ENCODE results near the gene HIPK1. TPM values are rescaled to one million over a fixed set of nuclear protein-coding genes. Genes with fewer than 3 reads are reported as not detected.

Gene HIPK1
- total RNA-seq, 1 experiment from 2014 or later, result 48.2 TPM

DNA sequence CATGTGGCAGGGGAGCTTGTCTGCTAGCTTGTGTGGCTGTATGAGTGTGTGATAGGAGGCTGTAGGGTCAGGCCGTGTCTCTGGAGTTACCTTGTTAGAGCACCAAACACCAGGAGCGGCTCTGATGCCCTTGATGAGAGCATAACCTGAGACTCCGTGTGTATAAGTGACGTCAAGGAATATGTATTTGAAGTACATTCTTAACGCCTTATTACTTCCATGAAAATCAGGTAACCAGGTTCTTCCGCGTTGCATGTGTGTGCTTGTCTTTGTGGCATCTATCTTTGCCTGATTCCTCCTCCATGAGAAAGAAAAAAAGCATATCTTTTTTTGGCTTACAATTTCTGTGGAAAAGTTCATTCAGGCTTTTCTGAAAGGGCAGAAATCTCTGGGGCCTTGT is 54.7 kb downstream of the HIPK1 start:
- no peak overlapping the region for H3K4me3 Mint-ChIP-seq (ENCODE audit: unreplicated experiment)
- intact Hi-C loops (cut with micrococcal nuclease; ENCODE audit: unreplicated experiment), result no loop called here
- POLR2A ChIA-PET, result no interaction called here
- TF ChIP-seq CTCF (IDR thresholded peaks at IDR 0.05; ENCODE audit: insufficient read depth in 1 of 2, low read depth in 1 of 2, low read length in 1 of 2, severe bottlenecking in 1 of 2, unreplicated experiment in 1 of 2), result no peak
- no peaks in the 10 kb centered on the region for H3K36me3 Mint-ChIP-seq (ENCODE audit: insufficient read depth, unreplicated experiment)
- H3K4me1 Mint-ChIP-seq (ENCODE audit: low read depth, unreplicated experiment), result no peaks in the 10 kb centered on the region
- Histone ChIP-seq H3K4me1 (peaks cover 12% of the 10 kb centered on the region), H3K9me3 (no peaks in the 10 kb centered on the region), H3K36me3 (ENCODE audit: control insufficient read depth, insufficient read depth, low read length) (no peaks in the 10 kb centered on the region), H3K27me3 (replicated peaks; ENCODE audit: control insufficient read depth, insufficient read depth, low read length) (no peaks in the 10 kb centered on the region), H3K4me3 (ENCODE audit: low read depth, low read length) (no peak overlapping the region)
- CTCF ChIA-PET, result no interaction called here
- no TSS peak for BruUV-seq (replicated peaks)
- no peak for DNase-seq
- H3K27me3 Mint-ChIP-seq (ENCODE audit: insufficient read depth, unreplicated experiment), result no peaks in the 10 kb centered on the region
- no peak overlapping the region for H3K27ac Mint-ChIP-seq (ENCODE audit: unreplicated experiment)
- H3K9me3 Mint-ChIP-seq (ENCODE audit: unreplicated experiment), result peaks cover 21% of the 10 kb centered on the region

DNA sequence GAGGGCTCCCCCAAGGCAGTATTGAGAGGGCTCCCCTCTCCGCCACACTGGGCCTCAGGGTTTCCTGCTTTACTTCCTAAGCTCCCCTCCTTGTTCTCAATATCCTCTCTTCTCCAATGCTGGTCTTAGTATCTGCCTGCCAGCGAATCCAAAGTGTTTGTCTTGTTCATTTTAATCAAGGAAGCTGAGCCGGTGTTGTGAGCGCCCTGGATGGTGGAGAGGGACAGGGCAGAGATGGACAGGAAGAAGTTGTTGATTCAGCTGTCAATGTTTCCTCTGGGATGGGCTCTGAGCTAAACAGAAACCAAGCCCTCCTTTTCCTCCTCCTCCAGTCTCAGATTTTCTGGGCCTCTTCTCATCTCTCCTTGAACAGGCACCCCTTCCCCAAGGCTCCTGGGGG is 55.6 kb downstream of the HIPK1 start:
- POLR2A ChIA-PET, result no interaction called here
- BruUV-seq (replicated peaks), result no TSS peak
- no peaks in the 10 kb centered on the region for H3K36me3 Mint-ChIP-seq (ENCODE audit: insufficient read depth, unreplicated experiment)

GRCh38 chr1:113986802-113987201 is 57.7 kb downstream of the HIPK1 start:
- no TSS peak for BruUV-seq (replicated peaks)
- H3K4me3 ChIP-seq (ENCODE audit: low read depth, low read length), result no peak overlapping the region
- no peaks in the 10 kb centered on the region for H3K36me3 Mint-ChIP-seq (ENCODE audit: insufficient read depth, unreplicated experiment)
- no peaks in the 10 kb centered on the region for H3K4me1 Mint-ChIP-seq (ENCODE audit: low read depth, unreplicated experiment)
- no peaks in the 10 kb centered on the region for H3K27me3 Mint-ChIP-seq (ENCODE audit: insufficient read depth, unreplicated experiment)
- no peaks in the 10 kb centered on the region for H3K36me3 ChIP-seq (ENCODE audit: control insufficient read depth, insufficient read depth, low read length)
- no peaks in the 10 kb centered on the region for H3K9me3 ChIP-seq
- H3K4me3 Mint-ChIP-seq (ENCODE audit: unreplicated experiment), result no peak overlapping the region
- ChIA-PET POLR2A (no interaction called here), CTCF (no interaction called here)
- no peak overlapping the region for H3K27ac Mint-ChIP-seq (ENCODE audit: unreplicated experiment)
- no peak for DNase-seq
- TF ChIP-seq CTCF (IDR thresholded peaks at IDR 0.05; ENCODE audit: insufficient read depth in 1 of 2, low read depth in 1 of 2, low read length in 1 of 2, severe bottlenecking in 1 of 2, unreplicated experiment in 1 of 2), result no peak
- H3K27me3 ChIP-seq (replicated peaks; ENCODE audit: control insufficient read depth, insufficient read depth, low read length), result no peaks in the 10 kb centered on the region
- H3K4me1 ChIP-seq, result no peaks in the 10 kb centered on the region
- peaks cover 15% of the 10 kb centered on the region for H3K9me3 Mint-ChIP-seq (ENCODE audit: unreplicated experiment)
- intact Hi-C loops (cut with micrococcal nuclease; ENCODE audit: unreplicated experiment), result no loop called here

More for the DNA sequence above, 55.6 kb downstream of the HIPK1 start:
- CTCF ChIA-PET, result no interaction called here
- Histone ChIP-seq H3K36me3 (ENCODE audit: control insufficient read depth, insufficient read depth, low read length) (no peaks in the 10 kb centered on the region), H3K4me1 (peaks cover 3% of the 10 kb centered on the region), H3K9me3 (no peaks in the 10 kb centered on the region), H3K4me3 (ENCODE audit: low read depth, low read length) (no peak overlapping the region), H3K27me3 (replicated peaks; ENCODE audit: control insufficient read depth, insufficient read depth, low read length) (no peaks in the 10 kb centered on the region)
- Mint-ChIP-seq H3K27ac (ENCODE audit: unreplicated experiment) (no peak overlapping the region), H3K9me3 (ENCODE audit: unreplicated experiment) (peaks cover 21% of the 10 kb centered on the region), H3K27me3 (ENCODE audit: insufficient read depth, unreplicated experiment) (no peaks in the 10 kb centered on the region), H3K4me3 (ENCODE audit: unreplicated experiment) (no peak overlapping the region), H3K4me1 (ENCODE audit: low read depth, unreplicated experiment) (no peaks in the 10 kb centered on the region)
- intact Hi-C loops (cut with micrococcal nuclease; ENCODE audit: unreplicated experiment), result no loop called here
- DNase-seq, result no peak
- no peak for TF ChIP-seq CTCF (IDR thresholded peaks at IDR 0.05; ENCODE audit: insufficient read depth in 1 of 2, low read depth in 1 of 2, low read length in 1 of 2, severe bottlenecking in 1 of 2, unreplicated experiment in 1 of 2)

Measured in Caco-2 (cell line).